Measurements from ENCODE around the gene TNN. TPM values are rescaled to one million over a fixed set of nuclear protein-coding genes. Genes with fewer than 3 reads are reported as not detected.
A peak's percentile ranks its signal among the peaks of the same experiment; 100 is the strongest.
"Not testable (repeated sequence)": the region's sequence is repeated elsewhere in the genome, so short reads cannot be mapped to it uniquely, and the experiment has no call there.

The TNN gene
- total RNA-seq, 1 experiment from 2014 or later = not detected

- in situ Hi-C loops (cut with HindIII; ENCODE audit: low sequenced_read_pairs) = no loop called here
- no peak for DNase-seq (ENCODE audit: low spot score)
These were observed 28.5 kb downstream of the TNN start for GRCh38 chr1:175095978-175096607.

DNA sequence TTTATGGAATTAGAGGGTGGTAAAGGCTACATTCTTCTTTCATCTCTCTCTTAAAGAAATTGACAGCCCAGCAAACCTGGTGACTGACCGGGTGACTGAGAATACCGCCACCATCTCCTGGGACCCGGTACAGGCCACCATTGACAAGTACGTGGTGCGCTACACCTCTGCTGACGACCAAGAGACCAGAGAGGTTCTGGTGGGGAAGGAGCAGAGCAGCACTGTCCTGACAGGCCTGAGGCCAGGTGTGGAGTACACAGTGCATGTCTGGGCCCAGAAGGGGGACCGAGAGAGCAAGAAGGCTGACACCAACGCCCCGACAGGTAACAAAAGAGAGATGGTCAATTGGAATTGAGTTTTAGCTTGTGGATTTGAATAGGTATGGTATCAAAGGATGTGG is 29.7 kb downstream of the TNN start:
- in situ Hi-C loops (cut with HindIII; ENCODE audit: low sequenced_read_pairs) = no loop called here

DNA sequence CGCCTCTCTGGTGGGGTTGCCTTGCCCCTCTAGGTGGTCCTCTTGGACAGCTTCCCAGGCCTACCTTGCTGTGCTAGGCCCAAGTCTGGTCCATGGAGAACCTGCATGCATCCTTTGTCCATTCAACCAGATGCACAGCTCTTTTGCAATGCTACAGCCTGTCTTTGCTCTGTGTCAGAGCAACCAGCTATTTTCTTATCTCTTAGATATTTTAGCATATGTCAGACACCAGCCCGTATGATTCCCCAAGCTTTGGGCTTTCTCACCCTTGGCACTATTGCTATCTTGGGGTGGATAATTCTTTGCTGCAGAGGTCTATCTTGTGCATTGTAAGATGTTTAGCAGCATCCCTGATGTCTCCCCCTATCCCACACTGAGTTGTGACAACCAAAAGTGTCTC is 32.3 kb downstream of the TNN start:
- in situ Hi-C loops (cut with HindIII; ENCODE audit: low sequenced_read_pairs) = no loop called here
- no peak for DNase-seq (ENCODE audit: low spot score)

More for the DNA sequence above, 29.7 kb downstream of the TNN start:
- no peak for DNase-seq (ENCODE audit: low spot score)

DNA sequence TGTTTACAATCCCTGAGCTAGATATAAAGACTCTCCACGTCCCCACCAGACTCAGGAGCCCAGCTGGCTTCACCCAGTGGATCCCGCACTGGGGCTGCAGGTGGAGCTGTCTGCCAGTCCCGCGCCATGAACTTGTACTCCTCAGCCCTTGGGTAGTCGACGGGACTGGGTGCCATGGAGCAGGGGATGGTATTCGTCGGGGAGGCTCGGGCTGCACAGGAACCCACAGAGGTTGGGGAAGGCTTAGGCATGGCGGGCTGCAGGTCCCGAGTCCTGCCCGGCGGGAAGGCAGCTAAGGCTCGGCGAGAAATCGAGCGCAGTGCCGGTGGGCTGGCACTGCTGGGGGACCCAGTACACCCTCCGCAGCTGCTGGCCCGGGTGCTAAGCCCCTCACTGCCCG is 34.5 kb downstream of the TNN start:
- in situ Hi-C loops (cut with HindIII; ENCODE audit: low sequenced_read_pairs); DNase-seq (ENCODE audit: low spot score): not testable (repeated sequence)

- DNase-seq (ENCODE audit: low spot score); in situ Hi-C loops (cut with HindIII; ENCODE audit: low sequenced_read_pairs): not testable (repeated sequence)
These were observed 38.9 kb downstream of the TNN start for GRCh38 chr1:175106536-175106935.

GRCh38 chr1:175108331-175108820 is 40.7 kb downstream of the TNN start:
- DNase-seq (ENCODE audit: low spot score); in situ Hi-C loops (cut with HindIII; ENCODE audit: low sequenced_read_pairs): not testable (repeated sequence)

GRCh38 chr1:175114996-175115395 is 47.4 kb downstream of the TNN start:
- DNase-seq (ENCODE audit: low spot score) = no peak
- in situ Hi-C loops (cut with HindIII; ENCODE audit: low sequenced_read_pairs) = no loop called here

GRCh38 chr1:175116210-175116798 is 48.7 kb downstream of the TNN start:
- in situ Hi-C loops (cut with HindIII; ENCODE audit: low sequenced_read_pairs) = no loop called here
- no peak for DNase-seq (ENCODE audit: low spot score)

GRCh38 chr1:175116903-175117302 is 49.3 kb downstream of the TNN start:
- in situ Hi-C loops (cut with HindIII; ENCODE audit: low sequenced_read_pairs) = no loop called here

DNA sequence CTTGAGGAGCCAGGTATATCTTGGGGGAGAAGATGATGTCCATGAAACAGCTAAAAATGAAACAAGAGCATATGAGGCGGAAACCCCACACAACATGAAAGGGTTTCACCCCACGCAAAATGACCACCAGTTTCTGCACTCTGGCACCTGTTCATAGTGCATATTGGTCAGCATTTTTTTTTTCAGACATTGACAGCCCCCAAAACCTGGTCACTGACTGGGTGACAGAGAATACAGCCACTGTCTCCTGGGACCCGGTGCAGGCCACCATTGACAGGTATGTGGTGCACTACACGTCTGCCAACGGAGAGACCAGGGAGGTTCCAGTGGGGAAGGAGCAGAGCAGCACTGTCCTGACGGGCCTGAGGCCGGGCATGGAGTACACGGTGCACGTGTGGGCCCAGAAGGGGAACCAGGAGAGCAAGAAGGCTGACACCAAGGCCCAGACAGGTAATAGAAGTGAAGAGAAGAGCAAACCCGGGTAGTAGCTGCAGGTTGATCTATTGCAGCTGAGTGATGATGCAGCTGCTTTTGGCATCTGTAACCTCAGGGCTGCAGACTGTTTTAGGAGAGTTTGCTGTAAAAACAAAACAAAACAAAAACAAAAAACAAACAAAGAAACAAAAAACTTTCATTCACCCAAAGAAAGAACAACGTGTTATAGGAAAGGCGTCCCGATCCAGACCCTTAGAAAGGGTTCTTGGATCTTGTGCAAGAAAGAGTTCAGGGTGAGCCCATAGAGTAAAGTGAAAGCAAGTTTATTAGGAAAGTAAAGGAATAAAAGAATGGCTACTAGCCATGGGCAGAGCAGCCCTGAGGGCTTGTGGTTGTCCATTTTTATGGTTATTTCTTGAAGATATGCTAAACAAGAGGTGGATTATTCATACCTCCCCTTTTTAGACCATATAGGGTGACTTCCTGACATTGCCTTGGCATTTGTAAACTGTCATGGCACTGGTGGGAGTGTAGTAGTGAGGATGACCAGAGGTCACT is 51.0 kb downstream of the TNN start:
- DNase-seq (ENCODE audit: low spot score) = no peak
- in situ Hi-C loops (cut with HindIII; ENCODE audit: low sequenced_read_pairs) = no loop called here

More at GRCh38 chr1:175116903-175117302, 49.3 kb downstream of the TNN start:
- no peak for DNase-seq (ENCODE audit: low spot score)

- in situ Hi-C loops (cut with HindIII; ENCODE audit: low sequenced_read_pairs) = no loop called here
- no peak for DNase-seq (ENCODE audit: low spot score)
These were observed 52.9 kb downstream of the TNN start for GRCh38 chr1:175120511-175120910.

DNA sequence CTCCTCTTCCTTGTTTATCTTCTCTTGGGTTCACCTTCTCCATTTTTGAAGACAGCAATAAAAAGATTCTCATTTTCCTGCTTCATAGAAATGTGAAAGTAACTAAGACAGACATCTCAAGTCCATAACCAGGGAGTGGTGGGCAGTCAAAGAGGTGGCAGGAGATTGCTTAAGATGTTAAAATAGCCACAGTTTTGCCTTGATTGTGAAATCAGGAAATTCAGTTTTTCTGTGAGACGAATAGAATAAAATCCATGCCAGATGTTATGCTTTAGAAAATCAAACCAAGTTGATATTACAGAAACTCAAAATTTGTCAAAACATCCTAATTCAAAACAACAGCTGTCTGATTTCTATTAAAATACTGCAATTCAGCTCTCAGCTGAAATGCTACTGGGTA is 57.2 kb downstream of the TNN start:
- in situ Hi-C loops (cut with HindIII; ENCODE audit: low sequenced_read_pairs) = no loop called here
- DNase-seq (ENCODE audit: low spot score) = no peak

GRCh38 chr1:175126347-175126746 is 58.7 kb downstream of the TNN start:
- in situ Hi-C loops (cut with HindIII; ENCODE audit: low sequenced_read_pairs) = no loop called here
- DNase-seq (ENCODE audit: low spot score) = no peak

- no peak for DNase-seq (ENCODE audit: low spot score)
These were observed 59.9 kb downstream of the TNN start for GRCh38 chr1:175127565-175127964.

DNA sequence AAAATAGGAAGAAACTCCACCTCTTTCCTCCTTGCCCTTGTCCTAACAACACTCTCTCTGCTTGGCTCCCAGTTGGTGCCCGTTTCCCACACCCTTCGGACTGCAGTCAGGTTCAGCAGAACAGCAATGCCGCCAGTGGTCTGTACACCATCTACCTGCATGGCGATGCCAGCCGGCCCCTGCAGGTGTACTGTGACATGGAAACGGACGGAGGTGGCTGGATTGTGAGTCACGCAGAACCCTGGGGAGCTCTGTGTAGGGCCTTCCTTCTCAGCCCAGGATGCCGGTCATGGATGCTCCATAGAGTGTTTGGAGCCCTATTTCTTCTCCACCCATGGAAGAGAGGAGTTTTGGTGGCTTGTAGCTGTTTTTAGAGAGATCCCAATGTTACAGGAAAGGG is 60.9 kb downstream of the TNN start:
- no peak for DNase-seq (ENCODE audit: low spot score)
- in situ Hi-C loops (cut with HindIII; ENCODE audit: low sequenced_read_pairs) = no loop called here

More at GRCh38 chr1:175127565-175127964, 59.9 kb downstream of the TNN start:
- in situ Hi-C loops (cut with HindIII; ENCODE audit: low sequenced_read_pairs) = no loop called here

GRCh38 chr1:175129182-175129581 is 61.5 kb downstream of the TNN start:
- no peak for DNase-seq (ENCODE audit: low spot score)
- in situ Hi-C loops (cut with HindIII; ENCODE audit: low sequenced_read_pairs) = no loop called here

- in situ Hi-C loops (cut with HindIII; ENCODE audit: low sequenced_read_pairs) = no loop called here
- DNase-seq (ENCODE audit: low spot score) = no peak
These were observed 62.0 kb downstream of the TNN start for GRCh38 chr1:175129644-175129996.

- peak; percentile 13 for DNase-seq (ENCODE audit: low spot score)
- in situ Hi-C loops (cut with HindIII; ENCODE audit: low sequenced_read_pairs) = no loop called here
These were observed 62.5 kb downstream of the TNN start for GRCh38 chr1:175129997-175130648.

DNA sequence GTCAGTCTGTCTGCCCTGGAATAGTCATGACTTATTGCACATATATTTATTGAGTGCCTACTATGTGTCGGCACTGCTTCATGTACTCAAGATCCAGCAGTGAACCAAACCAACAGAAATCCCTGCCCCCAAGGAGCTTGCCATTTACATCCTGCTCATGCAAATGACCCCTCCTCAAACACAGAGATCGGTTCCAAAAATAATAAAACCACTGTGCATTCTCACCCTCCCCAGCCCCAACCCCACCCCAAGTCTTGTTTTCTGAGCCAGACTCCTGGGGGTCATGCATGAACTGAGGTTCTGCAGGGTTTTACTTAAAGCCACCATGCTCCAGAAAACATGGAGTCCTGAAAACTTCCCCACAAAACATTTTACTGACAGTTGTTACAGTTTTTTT is 63.0 kb downstream of the TNN start:
- no peak for DNase-seq (ENCODE audit: low spot score)

More for the DNA sequence above, 63.0 kb downstream of the TNN start:
- in situ Hi-C loops (cut with HindIII; ENCODE audit: low sequenced_read_pairs) = no loop called here
